Neural progenitor cell (in vitro differentiated cells): Measurements from ENCODE around the gene TEX53. TPM values are rescaled to one million over a fixed set of nuclear protein-coding genes. Genes with fewer than 3 reads are reported as not detected.

Experiments
- DNase-seq: peaks from one replicate; pipeline ENCODE4 v3.0.0-alpha.2; 2016; ENCODE audit warnings: low spot score
- H2AFZ ChIP-seq: fragments of 200-600 bp; sonication (generic); replicated peaks from 2 replicates; pipeline ENCODE4 v1.6.1; 2016; ENCODE audit warnings: antibody characterized with exemption
- H3F3A ChIP-seq: fragments of 200-600 bp; sonication (generic); 2 replicates; pipeline ENCODE4 v1.6.1; 2016; ENCODE audit warnings: antibody characterized with exemption, low read depth
- H3K27ac ChIP-seq: fragments of 200-600 bp; sonication (generic); 2 replicates; pipeline ENCODE4 v1.5.1; 2016; ENCODE audit warnings: mild to moderate bottlenecking
- H3K27me3 ChIP-seq: fragments of 200-600 bp; sonication (generic); 2 replicates; pipeline ENCODE4 v1.6.1; 2016; ENCODE audit warnings: mild to moderate bottlenecking, moderate library complexity
- H3K36me3 ChIP-seq: fragments of 200-600 bp; sonication (generic); 2 replicates; pipeline ENCODE4 v1.5.1; 2016
- H3K4me1 ChIP-seq: fragments of 200-600 bp; sonication (generic); 2 replicates; pipeline ENCODE4 v1.6.1; 2016; ENCODE audit warnings: mixed run types
- H3K4me2 ChIP-seq: fragments of 200-600 bp; sonication (generic); 2 replicates; pipeline ENCODE4 v1.6.1; 2016
- H3K4me3 ChIP-seq: fragments of 200-600 bp; sonication (generic); 2 replicates; pipeline ENCODE4 v1.5.1; 2016
- H3K79me2 ChIP-seq: fragments of 200-600 bp; sonication (generic); 2 replicates; pipeline ENCODE4 v1.6.1; 2016; ENCODE audit warnings: low read depth
- H3K9ac ChIP-seq: fragments of 200-600 bp; sonication (generic); 2 replicates; pipeline ENCODE4 v1.6.1; 2016
- H3K9me3 ChIP-seq: fragments of 200-600 bp; sonication (generic); 2 replicates; pipeline ENCODE4 v1.5.1; 2016; ENCODE audit warnings: low read depth
- H4K20me1 ChIP-seq: fragments of 200-600 bp; sonication (generic); 2 replicates; pipeline ENCODE4 v1.6.1; 2016; ENCODE audit warnings: low read depth
- H3K27ac Mint-ChIP-seq: 3 replicates; pipeline ENCODE4 v1.8.0; 2021; ENCODE audit warnings: mixed read lengths
- H3K27me3 Mint-ChIP-seq: 2 replicates; pipeline ENCODE4 v1.8.0; 2022; ENCODE audit warnings: low read depth, mild to moderate bottlenecking, inconsistent platforms, moderate library complexity, mixed read lengths; ENCODE audit not compliant: insufficient read depth
- H3K36me3 Mint-ChIP-seq: 3 replicates; pipeline ENCODE4 v1.8.0; 2021; ENCODE audit warnings: mixed read lengths
- H3K4me1 Mint-ChIP-seq: 3 replicates; pipeline ENCODE4 v1.8.0; 2021; ENCODE audit warnings: mixed read lengths
- H3K4me3 Mint-ChIP-seq: 3 replicates; pipeline ENCODE4 v1.8.0; 2021; ENCODE audit warnings: mild to moderate bottlenecking, moderate library complexity, mixed read lengths
- H3K9me3 Mint-ChIP-seq: 3 replicates; pipeline ENCODE4 v1.8.0; 2020; ENCODE audit warnings: mixed read lengths
- CTCF ChIP-seq: fragments of 200-600 bp; sonication (generic); IDR thresholded peaks from 2 replicates; pipeline ENCODE4 v1.5.1; 2017; ENCODE audit warnings: antibody characterized with exemption, mild to moderate bottlenecking
- EZH2 ChIP-seq: fragments of 200-600 bp; sonication (generic); IDR thresholded peaks from 2 replicates; pipeline ENCODE4 v1.6.1; 2017; ENCODE audit warnings: antibody characterized with exemption, mild to moderate bottlenecking, moderate library complexity
- EZH2phosphoT487 ChIP-seq: fragments of 200-600 bp; sonication (generic); IDR thresholded peaks from 2 replicates; pipeline ENCODE4 v1.6.1; 2017; ENCODE audit warnings: antibody characterized with exemption
- total RNA-seq: library from RNA; depleted of rRNA; stranded (reverse); fragments of >200 nt; gene quantifications from 2 replicates; pipeline ENCODE4 v1.2.3, GENCODE V29; 2015; ENCODE audit warnings: low replicate concordance

The TEX53 gene
- total RNA-seq, 1 donor from 2014 or later = not detected

DNA sequence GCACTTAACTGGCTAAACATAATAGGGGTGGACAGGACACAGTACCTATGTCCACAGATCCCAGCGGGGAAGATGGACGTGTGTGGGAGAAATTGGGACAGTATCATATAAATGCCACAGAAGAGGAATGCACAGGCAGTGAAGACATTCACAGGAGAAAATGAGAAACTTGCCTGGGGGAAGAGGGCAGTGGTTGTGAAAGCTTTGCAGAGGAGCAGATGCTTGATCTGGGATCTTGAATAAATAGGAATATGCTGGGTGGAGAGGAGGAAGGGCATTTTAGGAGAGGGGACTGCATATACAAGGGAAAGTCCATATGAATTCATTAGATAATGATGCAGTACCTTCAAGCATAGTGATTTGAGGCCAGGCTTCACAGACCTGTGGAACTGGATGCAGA is 32.9 kb downstream of the TEX53 start:
- Mint-ChIP-seq H3K4me3 (no peak overlapping the region), H3K9me3 (no peaks in the 10 kb centered on the region), H3K27me3 (no peaks in the 10 kb centered on the region), H3K27ac (no peak overlapping the region), H3K36me3 (no peaks in the 10 kb centered on the region), H3K4me1 (no peaks in the 10 kb centered on the region)
- Histone ChIP-seq H3F3A (no peaks in the 10 kb centered on the region), H3K4me3 (no peak overlapping the region), H3K79me2 (no peaks in the 10 kb centered on the region), H4K20me1 (no peaks in the 10 kb centered on the region), H3K9me3 (no peaks in the 10 kb centered on the region), H3K27me3 (no peaks in the 10 kb centered on the region), H3K9ac (no peak overlapping the region), H3K4me2 (no peak overlapping the region), H2AFZ (no peak overlapping the region), H3K36me3 (no peaks in the 10 kb centered on the region), H3K4me1 (no peaks in the 10 kb centered on the region), H3K27ac (no peak overlapping the region)
- no peak for TF ChIP-seq CTCF
- TF ChIP-seq EZH2 = no peak
- no peak for TF ChIP-seq EZH2phosphoT487
- DNase-seq = no peak

DNA sequence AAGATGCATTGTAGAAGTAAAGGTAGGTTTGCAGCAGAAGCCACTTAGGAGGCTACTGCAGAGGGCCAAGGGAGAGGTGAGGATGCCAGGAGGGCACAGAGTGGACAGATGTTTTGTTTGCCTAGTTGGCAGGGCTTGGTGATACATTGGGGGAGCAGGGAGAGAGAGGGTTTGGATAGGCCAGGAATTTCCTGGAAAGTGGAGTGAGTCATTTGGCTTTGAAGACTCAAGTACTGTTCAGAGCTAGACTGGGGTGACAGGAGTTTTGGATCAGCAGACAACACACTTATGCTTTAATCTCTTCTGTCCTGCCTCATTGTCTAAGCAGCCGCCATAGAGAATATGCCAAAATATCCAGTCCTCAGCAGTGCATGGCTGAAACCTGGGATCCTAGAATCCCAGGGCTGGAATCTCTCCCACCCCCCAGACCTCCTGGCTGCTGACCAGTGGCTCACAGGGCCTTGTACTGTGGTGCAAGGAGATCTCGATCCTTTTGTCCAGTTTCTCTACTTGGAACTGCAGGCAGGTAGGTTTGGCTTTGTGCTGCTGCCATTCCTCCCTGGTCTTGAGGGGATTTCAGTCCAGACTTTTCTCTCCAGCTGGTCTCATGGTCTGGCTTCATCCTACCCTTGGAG is 35.5 kb downstream of the TEX53 start:
- H3K27ac ChIP-seq = no peak overlapping the region
- TF ChIP-seq CTCF (no peak), EZH2phosphoT487 (no peak), EZH2 (no peak)
- H3K4me2 ChIP-seq = no peak overlapping the region
- H3K4me1 ChIP-seq = no peaks in the 10 kb centered on the region
- Mint-ChIP-seq H3K27me3 (no peaks in the 10 kb centered on the region), H3K9me3 (no peaks in the 10 kb centered on the region), H3K36me3 (no peaks in the 10 kb centered on the region), H3K27ac (no peak overlapping the region), H3K4me3 (no peak overlapping the region), H3K4me1 (no peaks in the 10 kb centered on the region)
- no peaks in the 10 kb centered on the region for H3K9me3 ChIP-seq
- no peaks in the 10 kb centered on the region for H4K20me1 ChIP-seq
- H3K9ac ChIP-seq = no peak overlapping the region
- H3K79me2 ChIP-seq = no peaks in the 10 kb centered on the region
- DNase-seq = no peak
- H3K4me3 ChIP-seq = no peak overlapping the region
- H3F3A ChIP-seq = no peaks in the 10 kb centered on the region
- no peaks in the 10 kb centered on the region for H3K27me3 ChIP-seq
- H2AFZ ChIP-seq = no peak overlapping the region
- no peaks in the 10 kb centered on the region for H3K36me3 ChIP-seq

- H3K4me3 Mint-ChIP-seq = no peak overlapping the region
- Histone ChIP-seq H3K4me3 (no peak overlapping the region), H2AFZ (no peak overlapping the region), H3K9ac (no peak overlapping the region), H3F3A (no peaks in the 10 kb centered on the region), H3K36me3 (no peaks in the 10 kb centered on the region), H3K9me3 (no peaks in the 10 kb centered on the region), H3K4me1 (no peaks in the 10 kb centered on the region), H3K27me3 (no peaks in the 10 kb centered on the region), H4K20me1 (no peaks in the 10 kb centered on the region), H3K27ac (no peak overlapping the region), H3K4me2 (no peak overlapping the region), H3K79me2 (no peaks in the 10 kb centered on the region)
- H3K27ac Mint-ChIP-seq = no peak overlapping the region
- H3K4me1 Mint-ChIP-seq = no peaks in the 10 kb centered on the region
- no peaks in the 10 kb centered on the region for H3K9me3 Mint-ChIP-seq
- DNase-seq = no peak
- H3K27me3 Mint-ChIP-seq = no peaks in the 10 kb centered on the region
- H3K36me3 Mint-ChIP-seq = no peaks in the 10 kb centered on the region
- TF ChIP-seq EZH2 (no peak), CTCF (no peak), EZH2phosphoT487 (no peak)
These were observed 36.0 kb downstream of the TEX53 start for GRCh38 chr9:114621561-114621960.
